HEK293 (cell line): ENCODE measurements around the gene ZMPSTE24.

Experiments
- CTCF ChIA-PET: fragments of 350-600 bp; formaldehyde crosslinking; extraction: SDS; loops from one replicate; lab custom pipeline; 2021; ENCODE audit warnings: antibody characterized with exemption; lab: Yijun Ruan, JAX
- POLR2A ChIA-PET: fragments of 300-600 bp; formaldehyde crosslinking; extraction: SDS; loops from one replicate; lab custom pipeline; 2020; ENCODE audit warnings: antibody characterized with exemption, inconsistent platforms; lab: Yijun Ruan, JAX
- H3K27ac ChIP-seq: fragments of 200-500 bp; sonication (Bioruptor generic); 2 replicates; pipeline ENCODE4 v1.5.1; 2014; ENCODE audit warnings: low read depth, low read length, control low read depth, inconsistent platforms; ENCODE audit errors: extremely low read depth
- H3K36me3 ChIP-seq, 2 experiments: fragments of 200-500 bp in 1 of 2; sonication (Bioruptor generic) in 1 of 2; 1 replicate in 1 of 2; 2 replicates in 1 of 2; pipeline ENCODE4 v1.5.1; 2014 to 2017; ENCODE audit warnings: inconsistent platforms in 2 of 2, low read length in 2 of 2; ENCODE audit not compliant: control insufficient read depth in 2 of 2, insufficient read depth in 1 of 2
- H3K4me1 ChIP-seq: fragments of 200-500 bp; sonication (Bioruptor generic); 2 replicates; pipeline ENCODE4 v1.5.1; 2014; ENCODE audit warnings: mild to moderate bottlenecking, low read length, inconsistent platforms; ENCODE audit not compliant: control insufficient read depth, insufficient read depth
- H3K4me3 ChIP-seq: 2 replicates; pipeline ENCODE4 v1.5.1; 2011; ENCODE audit warnings: low read depth, mild to moderate bottlenecking, control low read depth, low read length, moderate library complexity
- H3K9me3 ChIP-seq: fragments of 200-500 bp; sonication (Bioruptor generic); 2 replicates; pipeline ENCODE4 v1.5.1; 2014; ENCODE audit warnings: low read depth, low read length, inconsistent platforms; ENCODE audit not compliant: control insufficient read depth, insufficient read depth
- AEBP2 ChIP-seq: fragments of 450-650 bp; formaldehyde crosslinking; IDR thresholded peaks from 2 replicates; pipeline ENCODE4 v1.5.1; 2016; ENCODE audit warnings: missing biosample characterization, missing genetic modification characterization, borderline replicate concordance
- FEZF1 ChIP-seq: fragments of 450-650 bp; formaldehyde crosslinking; IDR thresholded peaks from 2 replicates; pipeline ENCODE4 v1.5.1; 2016; ENCODE audit warnings: missing biosample characterization, missing genetic modification characterization
- GLIS2 ChIP-seq: fragments of 450-650 bp; formaldehyde crosslinking; IDR thresholded peaks from 2 replicates; pipeline ENCODE4 v1.5.1; 2016; ENCODE audit warnings: missing biosample characterization, missing genetic modification characterization
- HOXA7 ChIP-seq: sonication (generic); formaldehyde crosslinking; IDR thresholded peaks from 2 replicates; pipeline ENCODE4 v1.8.1; 2022; ENCODE audit warnings: missing genetic modification reagents, borderline replicate concordance
- KLF1 ChIP-seq: fragments of 450-650 bp; formaldehyde crosslinking; IDR thresholded peaks from 2 replicates; pipeline ENCODE4 v1.5.1; 2016; ENCODE audit warnings: missing biosample characterization, missing genetic modification characterization
- KLF9 ChIP-seq: fragments of 450-650 bp; formaldehyde crosslinking; IDR thresholded peaks from 2 replicates; pipeline ENCODE4 v1.5.1; 2016; ENCODE audit warnings: missing biosample characterization, missing genetic modification characterization, low read depth
- OSR2 ChIP-seq: fragments of 450-650 bp; formaldehyde crosslinking; IDR thresholded peaks from 2 replicates; pipeline ENCODE4 v1.5.1; 2016; ENCODE audit warnings: missing biosample characterization, missing genetic modification characterization
- REPIN1 ChIP-seq: fragments of 450-650 bp; formaldehyde crosslinking; IDR thresholded peaks from 2 replicates; pipeline ENCODE4 v1.5.1; 2017; ENCODE audit warnings: missing biosample characterization, missing genetic modification characterization, low read depth
- ZBTB48 ChIP-seq: fragments of 450-650 bp; formaldehyde crosslinking; IDR thresholded peaks from 2 replicates; pipeline ENCODE4 v1.5.1; 2016; ENCODE audit warnings: missing biosample characterization, missing genetic modification characterization
- ZEB2 ChIP-seq: fragments of 450-650 bp; formaldehyde crosslinking; IDR thresholded peaks from 2 replicates; pipeline ENCODE4 v1.5.1; 2016; ENCODE audit warnings: missing biosample characterization, missing genetic modification characterization
- ZFP3 ChIP-seq: fragments of 450-650 bp; formaldehyde crosslinking; IDR thresholded peaks from 2 replicates; pipeline ENCODE4 v1.5.1; 2016; ENCODE audit warnings: low read depth, missing biosample characterization, missing genetic modification characterization
- ZNF140 ChIP-seq: fragments of 450-650 bp; formaldehyde crosslinking; IDR thresholded peaks from 2 replicates; pipeline ENCODE4 v1.5.1; 2016; ENCODE audit warnings: missing biosample characterization, missing genetic modification characterization
- ZNF184 ChIP-seq: fragments of 450-650 bp; IDR thresholded peaks from 2 replicates; pipeline ENCODE4 v1.5.1; 2018; ENCODE audit warnings: missing biosample characterization, mild to moderate bottlenecking, missing genetic modification characterization
- ZNF248 ChIP-seq: fragments of 450-650 bp; formaldehyde crosslinking; IDR thresholded peaks from 2 replicates; pipeline ENCODE4 v1.5.1; 2017; ENCODE audit warnings: missing biosample characterization, missing genetic modification characterization
- ZNF292 ChIP-seq: fragments of 450-650 bp; formaldehyde crosslinking; IDR thresholded peaks from 2 replicates; pipeline ENCODE4 v1.5.1; 2016; ENCODE audit warnings: low read depth, missing biosample characterization, missing genetic modification characterization, borderline replicate concordance
- ZNF394 ChIP-seq: fragments of 450-650 bp; formaldehyde crosslinking; IDR thresholded peaks from 2 replicates; pipeline ENCODE4 v1.5.1; 2016; ENCODE audit warnings: missing biosample characterization, missing genetic modification characterization, mild to moderate bottlenecking, moderate library complexity, borderline replicate concordance
- ZNF404 ChIP-seq: fragments of 450-650 bp; formaldehyde crosslinking; IDR thresholded peaks from 2 replicates; pipeline ENCODE4 v1.5.1; 2017; ENCODE audit warnings: missing biosample characterization, missing genetic modification characterization
- ZNF423 ChIP-seq: fragments of 450-650 bp; formaldehyde crosslinking; IDR thresholded peaks from 2 replicates; pipeline ENCODE4 v1.5.1; 2016; ENCODE audit warnings: missing biosample characterization, missing genetic modification characterization
- ZNF501 ChIP-seq: fragments of 450-650 bp; formaldehyde crosslinking; IDR thresholded peaks from 2 replicates; pipeline ENCODE4 v1.5.1; 2016; ENCODE audit warnings: missing biosample characterization, missing genetic modification characterization
- ZNF529 ChIP-seq: fragments of 450-650 bp; formaldehyde crosslinking; IDR thresholded peaks from 2 replicates; pipeline ENCODE4 v1.5.1; 2017; ENCODE audit warnings: missing genetic modification characterization, missing biosample characterization; ENCODE audit not compliant: insufficient replicate concordance
- ZNF548 ChIP-seq: fragments of 450-650 bp; formaldehyde crosslinking; IDR thresholded peaks from 2 replicates; pipeline ENCODE4 v1.5.1; 2016; ENCODE audit warnings: missing biosample characterization, missing genetic modification characterization
- ZNF561 ChIP-seq: fragments of 450-650 bp; IDR thresholded peaks from 2 replicates; pipeline ENCODE4 v1.5.1; 2018; ENCODE audit warnings: missing biosample characterization, missing genetic modification characterization, borderline replicate concordance
- ZNF585B ChIP-seq: fragments of 450-650 bp; formaldehyde crosslinking; IDR thresholded peaks from 2 replicates; pipeline ENCODE4 v1.5.1; 2016; ENCODE audit warnings: missing biosample characterization, missing genetic modification characterization
- ZNF624 ChIP-seq: fragments of 450-650 bp; formaldehyde crosslinking; IDR thresholded peaks from 2 replicates; pipeline ENCODE4 v1.5.1; 2017; ENCODE audit warnings: missing biosample characterization, missing genetic modification characterization
- ZNF692 ChIP-seq: fragments of 450-650 bp; formaldehyde crosslinking; IDR thresholded peaks from 2 replicates; pipeline ENCODE4 v1.5.1; 2016; ENCODE audit warnings: missing biosample characterization, missing genetic modification characterization
- ZNF785 ChIP-seq: fragments of 450-650 bp; formaldehyde crosslinking; IDR thresholded peaks from 2 replicates; pipeline ENCODE4 v1.5.1; 2016; ENCODE audit warnings: missing biosample characterization, missing genetic modification characterization
- ZNF837 ChIP-seq: fragments of 450-650 bp; formaldehyde crosslinking; IDR thresholded peaks from 2 replicates; pipeline ENCODE4 v1.5.1; 2016; ENCODE audit warnings: missing biosample characterization, missing genetic modification characterization
- ZSCAN4 ChIP-seq: fragments of 450-650 bp; formaldehyde crosslinking; IDR thresholded peaks from 2 replicates; pipeline ENCODE4 v1.5.1; 2017; ENCODE audit warnings: missing biosample characterization, missing genetic modification characterization

ZMPSTE24 gene

GRCh38 chr1:40245686-40246085 is 12.3 kb upstream of the ZMPSTE24 start:
- Histone ChIP-seq H3K27ac (no peak overlapping the region), H3K4me3 (no peak overlapping the region), H3K36me3 (no peaks in the 10 kb centered on the region), H3K4me1 (no peaks in the 10 kb centered on the region), H3K9me3 (no peaks in the 10 kb centered on the region)
- CTCF ChIA-PET = interaction anchor here (0.7 to 1.2 kb wide), 2 partner anchors 10 to 93 kb away, joined by 3 to 4 read pairs; no protein-coding TSS in a partner anchor
- TF ChIP-seq ZNF184 (tag by site-specific recombination) = no peak
- no peak for TF ChIP-seq ZBTB48
- no peak for TF ChIP-seq FEZF1 (tag by site-specific recombination)
- TF ChIP-seq ZNF529 (tag by site-specific recombination) = no peak
- no peak for TF ChIP-seq ZNF423 (tag by site-specific recombination)
- no peak for TF ChIP-seq ZSCAN4 (tag by site-specific recombination)
- no peak for TF ChIP-seq REPIN1 (tag by site-specific recombination)
- no peak for TF ChIP-seq KLF9 (tag by site-specific recombination)
- POLR2A ChIA-PET = no interaction called here

- Histone ChIP-seq H3K4me3 (no peak within 1 kb of the TSS), H3K27ac (no peak within 1 kb of the TSS), H3K4me1 (no peaks in the 10 kb centered on the region), H3K9me3 (no peaks in the 10 kb centered on the region), H3K36me3 (no peaks in the 10 kb centered on the region)
- TF ChIP-seq ZNF585B (no peak), ZNF561 (tag by site-specific recombination) (no peak), ZEB2 (tag by site-specific recombination) (no peak), AEBP2 (tag by site-specific recombination) (no peak), ZNF248 (tag by site-specific recombination) (no peak), ZNF785 (tag by site-specific recombination) (no peak)
- ChIA-PET CTCF (interaction anchor here (1.1 to 1.5 kb wide), 2 partner anchors 14 to 95 kb away, joined by 3 to 4 read pairs; no protein-coding TSS in a partner anchor), POLR2A (interaction anchor here (0.7 to 1.5 kb wide), 2 partner anchors 10 to 23 kb away, joined by 3 to 13 read pairs; partner anchors contain the start of gene ZMPSTE24)
Measured at GRCh38 chr1:40247655-40248054, 10.4 kb upstream of the ZMPSTE24 start, which contains the start of gene TMCO2. TMCO2 (plus strand) TSS chr1:40247937; CDS start chr1:40247994, 57 bp downstream.

DNA sequence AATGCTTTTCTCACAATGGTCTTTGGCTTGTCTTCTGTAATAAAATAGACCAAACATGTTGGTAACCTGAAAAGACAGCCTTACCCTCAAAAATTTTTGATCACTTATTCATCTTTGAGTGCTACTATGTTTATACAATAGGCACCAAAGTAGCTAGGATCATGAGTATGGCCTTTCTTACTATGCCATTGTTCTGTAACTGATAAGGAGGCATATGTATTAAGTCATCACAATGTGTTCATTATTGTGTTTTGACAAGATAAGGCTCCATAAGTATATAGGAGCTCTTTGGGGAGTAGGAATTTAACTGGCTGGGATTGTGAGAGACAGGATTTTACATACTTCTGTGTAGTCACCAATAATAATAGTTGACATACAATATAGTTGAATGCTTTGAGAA is 9.6 kb upstream of the ZMPSTE24 start:
- CTCF ChIA-PET = interaction anchor here (0.7 to 1.5 kb wide), 2 partner anchors 96 to 591 kb away, joined by 3 to 4 read pairs; no protein-coding TSS in a partner anchor
- no peak overlapping the region for H3K27ac ChIP-seq
- TF ChIP-seq FEZF1 (tag by site-specific recombination) (peak; percentile 30; the same call in 1 of the 2 replicates), ZSCAN4 (tag by site-specific recombination) (no peak), HOXA7 (CRISPR knock-in tag) (no peak), ZNF140 (tag by site-specific recombination) (no peak), ZNF692 (no peak), ZNF394 (no peak), OSR2 (tag by site-specific recombination) (0 out of 2 replicates have a peak, but pooled peaks have one; percentile 13), ZNF404 (no peak), KLF1 (no peak), ZFP3 (tag by site-specific recombination) (no peak), ZNF837 (tag by site-specific recombination) (no peak), GLIS2 (tag by site-specific recombination) (no peak), ZNF501 (tag by site-specific recombination) (no peak), ZNF624 (no peak), ZNF292 (tag by site-specific recombination) (no peak), ZNF548 (tag by site-specific recombination) (no peak)

More for the DNA sequence above, 9.6 kb upstream of the ZMPSTE24 start:
- Histone ChIP-seq H3K36me3 (no peaks in the 10 kb centered on the region), H3K4me1 (no peaks in the 10 kb centered on the region), H3K9me3 (no peaks in the 10 kb centered on the region), H3K4me3 (no peak overlapping the region)
- POLR2A ChIA-PET = interaction anchor here (1.5 kb wide), 1 partner anchor 9 kb away, joined by 13 read pairs; the partner anchor contains the start of gene ZMPSTE24
